Neural cell (in vitro differentiated cells): ENCODE data around the gene DRICH1.

Source experiments
- CTCF ChIP-seq: fragments of 450-650 bp; IDR thresholded peaks from 2 replicates; pipeline ENCODE4 v1.5.1; 2014; ENCODE audit warnings: antibody characterized with exemption, mild to moderate bottlenecking, moderate library complexity; ENCODE audit not compliant: poor library complexity, severe bottlenecking
- EP300 ChIP-seq: fragments of 450-650 bp; conservative IDR thresholded peaks from 2 replicates; pipeline ENCODE4 v1.6.1; 2014; ENCODE audit warnings: antibody characterized with exemption, mild to moderate bottlenecking, moderate library complexity; ENCODE audit not compliant: poor library complexity, severe bottlenecking
- EZH2 ChIP-seq: fragments of 200-600, 300-800 bp; shearing (Covaris generic), sonication (generic); IDR thresholded peaks from 2 replicates; pipeline ENCODE4 v1.6.1; 2014; ENCODE audit warnings: antibody characterized with exemption, low read length, borderline replicate concordance, mild to moderate bottlenecking; ENCODE audit not compliant: insufficient read depth, poor library complexity, severe bottlenecking
- REST ChIP-seq: IDR thresholded peaks from 2 replicates; pipeline ENCODE4 v1.6.1; 2012; ENCODE audit warnings: borderline replicate concordance
- SMC3 ChIP-seq: fragments of 450-650 bp; conservative IDR thresholded peaks from 2 replicates; pipeline ENCODE4 v1.6.1; 2014; ENCODE audit warnings: antibody characterized with exemption, mild to moderate bottlenecking, moderate library complexity; ENCODE audit not compliant: poor library complexity

GRCh38 chr22:23675502-23676415 is 43.6 kb upstream of the DRICH1 start:
- TF ChIP-seq CTCF (no peak), REST (no peak), EZH2 (no peak), EP300 (no peak), SMC3 (no peak)
